Measurements from ENCODE around the gene ENPP1.
A peak's percentile ranks its signal among the peaks of the same experiment; 100 is the strongest.
"Not testable (repeated sequence)": the region's sequence is repeated elsewhere in the genome, so short reads cannot be mapped to it uniquely, and the experiment has no call there.

The ENPP1 gene

DNA sequence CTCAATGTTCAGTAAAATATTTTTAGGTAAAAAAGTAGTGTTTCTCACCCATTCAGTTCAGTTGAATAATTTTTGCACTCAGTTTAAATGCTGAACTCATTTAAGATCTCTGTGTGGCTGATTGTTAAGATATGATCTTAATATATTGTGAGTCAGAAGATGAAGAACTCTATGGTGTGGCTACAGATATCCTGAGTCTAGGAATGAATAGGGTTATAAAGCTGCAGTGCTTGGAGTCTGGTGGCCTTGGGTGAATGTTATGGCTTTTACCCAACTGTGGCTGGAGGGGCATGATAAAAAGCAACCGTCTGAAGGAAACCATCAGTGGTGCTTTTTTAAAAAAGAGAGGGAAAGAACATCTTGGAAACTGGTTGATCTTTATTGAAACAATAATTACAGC lies 77.4 kb downstream of the ENPP1 start:
- no peak for DNase-seq

DNA sequence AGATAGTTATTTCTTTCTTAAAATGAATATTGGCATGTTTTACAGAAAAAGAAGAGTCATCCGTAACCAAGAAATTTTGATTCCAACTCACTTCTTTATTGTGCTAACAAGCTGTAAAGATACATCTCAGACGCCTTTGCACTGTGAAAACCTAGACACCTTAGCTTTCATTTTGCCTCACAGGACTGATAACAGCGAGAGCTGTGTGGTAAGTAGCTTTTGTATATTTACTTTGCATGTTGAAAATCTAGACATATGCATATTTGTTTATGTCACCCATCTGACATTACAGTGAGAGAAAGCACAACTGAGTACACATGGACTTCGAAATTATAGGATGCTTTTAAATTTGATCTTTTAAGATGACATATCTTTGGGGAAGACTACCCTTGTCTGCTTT lies 78.7 kb downstream of the ENPP1 start:
- no peak for DNase-seq

DNA sequence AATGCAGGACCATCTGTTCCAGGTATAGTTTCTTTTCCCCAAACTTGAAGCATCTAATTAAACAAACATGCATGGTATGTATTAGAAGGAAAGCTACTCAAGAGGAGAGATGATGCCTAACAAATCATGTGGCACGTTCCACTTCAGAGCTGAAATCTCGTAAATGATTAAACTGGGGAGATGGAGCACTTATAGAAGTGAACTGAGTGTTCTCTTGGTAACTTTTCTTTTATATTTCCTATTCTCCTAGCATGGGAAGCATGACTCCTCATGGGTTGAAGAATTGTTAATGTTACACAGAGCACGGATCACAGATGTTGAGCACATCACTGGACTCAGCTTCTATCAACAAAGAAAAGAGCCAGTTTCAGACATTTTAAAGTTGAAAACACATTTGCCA lies 82.3 kb downstream of the ENPP1 start:
- no peak for DNase-seq

DNA sequence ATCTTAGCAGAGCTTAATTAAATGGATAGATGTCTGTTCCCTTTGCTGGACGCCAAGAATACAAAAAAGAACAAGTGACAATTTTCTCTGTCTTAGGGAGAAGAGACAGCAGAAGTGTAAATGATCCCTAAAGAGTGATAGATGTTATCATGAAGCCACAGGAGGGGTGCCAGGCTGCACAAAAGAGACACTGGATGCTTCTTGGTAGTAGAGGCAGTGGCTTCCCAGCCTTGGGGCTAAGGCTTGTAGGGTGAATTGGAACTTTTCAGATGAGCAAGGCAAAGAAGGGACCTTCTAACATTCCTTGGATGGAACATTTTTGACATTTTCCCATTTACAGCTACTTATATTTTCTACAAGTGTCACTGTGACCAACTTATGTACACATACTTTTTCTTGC lies 85.4 kb downstream of the ENPP1 start:
- no peak for DNase-seq

DNA sequence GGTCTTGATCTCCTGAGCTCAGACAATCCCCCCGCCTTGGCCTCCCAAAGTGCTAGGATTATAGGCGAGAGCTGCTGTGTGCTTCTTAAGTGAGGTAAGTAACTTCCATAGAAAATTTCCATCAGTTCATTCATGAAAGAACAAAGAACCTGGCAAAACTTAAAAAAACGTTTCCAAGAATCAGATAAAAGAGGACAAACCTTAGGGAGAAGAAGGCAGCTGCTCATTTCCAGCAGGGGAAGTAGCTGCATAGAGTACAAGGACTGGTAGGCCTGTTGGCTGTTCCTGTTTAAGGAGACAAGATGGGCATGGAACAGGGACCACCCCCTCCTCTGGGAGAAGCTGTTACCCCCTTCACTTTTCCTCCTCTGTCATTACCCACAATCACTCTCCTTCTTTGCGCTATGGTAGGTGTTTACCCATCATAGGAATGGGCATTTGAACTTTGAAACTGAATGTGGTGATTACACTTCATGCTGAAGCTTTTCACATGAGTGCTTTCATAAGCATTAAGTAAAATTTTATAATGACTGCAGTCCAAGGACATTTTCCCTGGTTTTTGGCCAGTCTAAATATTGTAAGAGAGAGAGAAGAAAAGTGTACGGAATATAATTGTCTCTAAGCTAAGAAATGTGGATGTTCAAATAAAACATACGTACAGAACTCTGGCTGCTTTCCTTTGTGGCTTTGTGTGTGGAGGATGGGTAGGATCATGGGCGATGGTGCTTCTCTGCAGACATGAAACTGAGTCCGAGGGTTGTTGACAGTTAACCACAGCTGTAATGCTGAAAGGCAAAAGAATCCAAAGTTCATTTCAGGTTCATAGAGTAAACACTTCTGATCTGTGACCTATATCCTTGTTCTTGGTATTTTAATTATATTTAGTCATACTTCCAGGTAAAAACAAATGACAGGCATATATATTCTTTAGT lies 86.9 kb downstream of the ENPP1 start:
- DNase-seq, result no peak

DNA sequence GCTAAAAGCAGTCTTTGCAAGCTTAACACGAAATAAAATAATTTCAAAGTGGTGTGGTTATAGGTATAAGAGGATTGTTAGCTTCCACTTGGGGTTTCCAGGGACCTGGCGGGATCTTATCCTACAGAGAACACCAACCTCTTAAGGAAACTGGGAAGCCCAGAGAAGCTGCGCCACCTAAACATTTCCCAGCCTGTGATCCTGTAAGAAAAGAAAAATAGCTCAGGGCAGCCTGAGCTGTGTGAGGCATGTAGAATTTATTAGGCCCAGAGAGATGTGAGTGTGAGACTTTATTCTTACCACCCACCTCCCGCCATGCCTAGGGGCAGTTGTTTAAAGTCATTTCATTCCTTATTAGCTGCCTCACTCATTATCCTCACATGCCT lies 89.2 kb downstream of the ENPP1 start:
- DNase-seq, result no peak

DNA sequence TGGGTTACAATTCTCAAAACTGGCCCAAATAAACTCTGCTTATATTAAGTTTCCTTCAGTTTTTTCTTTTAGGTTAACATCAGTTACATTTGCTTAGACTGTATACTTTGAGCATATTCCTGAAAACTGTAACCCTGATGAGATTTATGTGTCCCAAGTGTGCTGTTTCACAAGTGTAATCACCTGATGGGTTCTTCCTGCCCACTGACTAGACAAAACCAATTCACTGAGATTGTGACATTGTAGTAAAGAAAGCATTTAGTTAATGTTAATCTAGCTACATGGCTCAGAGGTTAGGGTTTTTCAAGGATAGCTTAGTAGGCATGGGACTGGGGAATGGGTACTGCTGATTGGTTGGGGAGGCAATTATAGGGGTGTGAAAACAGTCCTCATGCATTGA lies 89.8 kb downstream of the ENPP1 start:
- DNase-seq, result no peak

DNA sequence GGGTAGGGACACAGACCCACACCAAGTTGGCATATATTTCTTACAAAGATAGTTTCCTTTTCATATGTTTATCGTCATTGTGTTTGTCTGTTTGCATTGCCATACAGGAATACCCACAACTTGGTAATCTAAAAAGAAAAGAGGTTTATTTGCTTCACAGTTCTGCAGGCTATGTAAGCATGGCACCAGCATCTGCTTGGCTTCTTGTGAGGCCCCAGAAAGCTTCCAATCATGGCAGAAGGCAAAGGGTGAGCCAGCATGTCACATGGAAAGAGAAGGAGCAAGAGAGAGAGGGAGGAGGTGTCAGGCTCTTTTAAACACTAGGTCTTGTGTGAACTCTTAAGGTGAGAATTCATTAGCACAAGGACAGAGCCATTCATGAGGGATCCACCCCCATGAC lies 90.9 kb downstream of the ENPP1 start:
- no peak for DNase-seq

DNA sequence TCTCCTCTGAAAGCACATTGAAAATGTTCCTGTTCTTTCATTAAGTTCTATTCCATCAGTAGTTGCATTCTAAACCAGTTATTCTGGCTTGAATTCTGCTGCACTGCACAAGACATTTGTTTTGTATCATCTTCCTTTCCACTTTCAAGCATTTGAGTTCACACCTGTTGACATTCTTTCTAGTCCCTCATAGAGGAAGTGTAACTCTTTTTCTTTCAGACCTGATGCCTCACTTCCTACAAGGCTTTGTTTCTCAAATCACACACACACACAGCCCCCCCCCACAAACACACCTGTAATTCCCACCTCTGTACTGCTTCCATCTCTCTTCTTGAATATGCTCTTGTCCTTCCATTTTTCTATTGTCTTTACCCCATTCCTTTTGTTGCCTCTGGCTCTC lies 92.4 kb downstream of the ENPP1 start:
- no peak for DNase-seq

DNA sequence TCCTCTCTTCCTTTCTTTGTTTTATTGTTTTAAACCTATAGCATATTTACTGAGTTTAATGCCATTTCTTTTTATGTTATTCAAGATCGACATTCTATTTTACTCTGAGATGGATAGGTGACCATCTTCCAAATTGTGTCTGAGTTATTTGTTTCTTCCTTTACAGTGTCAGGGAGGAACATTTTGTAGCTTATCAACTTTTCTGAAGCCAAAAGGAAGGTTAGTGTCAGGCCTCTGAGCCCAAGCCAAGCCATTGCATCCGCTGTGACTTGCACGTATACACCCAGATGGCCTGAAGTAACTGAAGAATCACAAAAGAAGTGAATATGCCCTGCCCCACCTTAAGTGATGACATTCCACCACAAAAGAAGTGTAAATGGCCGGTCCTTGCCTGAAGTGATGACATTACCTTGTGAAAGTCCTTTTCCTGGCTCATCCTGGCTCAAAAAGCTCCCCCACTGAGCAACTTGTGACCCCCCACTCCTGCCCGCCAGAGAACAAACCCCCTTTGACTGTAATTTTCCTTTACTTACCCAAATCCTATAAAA lies 93.6 kb downstream of the ENPP1 start:
- not testable (repeated sequence) for DNase-seq

DNA sequence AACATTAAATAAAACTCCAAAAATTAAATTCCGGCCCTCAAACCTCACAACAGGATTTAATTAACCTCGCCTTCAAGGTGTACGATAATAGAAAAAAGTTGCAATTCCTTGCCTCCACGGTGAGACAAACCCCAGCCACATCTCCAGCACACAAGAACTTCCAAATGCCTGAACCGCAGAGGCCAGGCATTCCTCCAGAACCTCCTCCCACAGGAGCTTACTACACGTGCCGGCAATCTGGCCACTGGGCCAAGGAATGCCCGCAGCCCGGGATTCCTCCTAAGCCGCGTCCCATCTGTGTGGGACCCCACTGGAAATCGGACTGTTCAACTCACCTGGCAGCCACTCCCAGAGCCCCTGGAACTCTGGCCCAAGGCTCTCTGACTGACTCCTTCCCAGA lies 95.9 kb downstream of the ENPP1 start:
- not testable (repeated sequence) for DNase-seq

DNA sequence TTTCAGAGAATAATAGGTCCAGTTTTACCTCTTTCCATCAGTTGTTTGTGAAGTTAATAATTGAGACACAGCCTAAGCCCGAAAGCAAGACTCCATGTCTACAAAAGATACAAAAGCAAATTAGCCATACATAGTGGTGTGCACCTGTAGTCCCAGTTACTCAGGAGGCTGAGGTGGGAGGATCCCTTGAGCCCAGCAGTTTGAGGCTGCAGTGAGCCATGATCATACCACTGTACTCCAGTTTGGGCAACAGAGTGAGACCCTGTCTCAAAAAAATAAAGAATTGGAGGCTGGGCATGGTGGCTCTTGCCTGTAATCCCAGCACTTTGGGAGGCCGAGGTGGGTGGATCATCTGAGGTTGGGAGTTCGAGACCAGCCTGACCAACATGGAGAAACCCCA lies 101.0 kb downstream of the ENPP1 start:
- not testable (repeated sequence) for DNase-seq

DNA sequence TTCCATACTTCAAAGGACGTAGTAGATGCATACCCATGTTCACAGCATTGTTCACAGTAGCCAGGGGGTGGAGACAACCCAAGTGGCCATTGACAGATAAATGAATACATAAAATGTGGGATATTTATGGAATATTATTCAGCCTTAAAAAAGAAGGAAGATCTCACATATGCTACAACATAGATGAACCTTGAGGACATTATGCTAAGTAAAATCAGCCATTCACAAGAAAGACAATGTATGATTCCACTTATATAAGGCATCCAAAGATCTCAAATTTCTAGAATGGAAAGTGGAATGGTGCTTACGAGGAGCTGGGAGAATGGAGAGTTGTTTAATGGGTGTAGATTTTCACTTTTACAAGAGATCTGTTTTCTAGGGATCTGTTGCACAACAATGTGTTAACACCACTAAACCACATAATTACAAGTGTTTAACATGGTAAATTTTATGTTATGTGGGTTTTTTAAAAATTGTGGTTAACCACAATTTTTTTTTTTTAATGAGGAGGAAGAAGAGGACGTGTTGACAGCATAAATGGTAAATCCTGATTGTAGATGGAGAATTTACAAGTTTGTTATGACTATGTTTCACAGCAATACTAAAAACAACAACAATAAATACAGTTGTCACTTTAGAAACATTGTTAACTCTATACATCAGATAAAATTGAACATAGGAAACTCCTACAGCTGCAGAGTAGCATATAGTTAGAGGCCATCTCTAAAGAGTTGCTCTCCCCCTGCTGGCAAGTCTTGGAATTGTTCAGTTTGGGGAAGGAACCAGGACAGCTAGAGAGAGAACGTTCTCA lies 101.8 kb downstream of the ENPP1 start:
- peak; percentile 65 for DNase-seq

DNA sequence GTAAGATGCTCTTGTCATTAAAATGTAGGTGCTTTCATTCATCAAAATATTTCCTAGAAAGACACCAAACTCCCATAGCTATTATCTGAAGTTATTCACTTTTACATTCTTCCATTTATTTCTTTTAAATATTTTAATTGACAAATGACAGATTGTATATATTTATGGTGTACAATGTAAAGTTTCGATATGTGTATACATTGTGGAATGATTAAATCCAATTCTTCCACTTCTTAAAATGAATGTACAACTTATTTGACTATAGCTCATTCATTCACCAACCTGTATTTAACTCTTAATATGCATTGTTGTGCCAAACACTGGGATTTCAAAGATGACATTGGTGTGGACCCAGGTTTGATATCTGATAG lies 102.4 kb downstream of the ENPP1 start:
- no peak for DNase-seq

DNA sequence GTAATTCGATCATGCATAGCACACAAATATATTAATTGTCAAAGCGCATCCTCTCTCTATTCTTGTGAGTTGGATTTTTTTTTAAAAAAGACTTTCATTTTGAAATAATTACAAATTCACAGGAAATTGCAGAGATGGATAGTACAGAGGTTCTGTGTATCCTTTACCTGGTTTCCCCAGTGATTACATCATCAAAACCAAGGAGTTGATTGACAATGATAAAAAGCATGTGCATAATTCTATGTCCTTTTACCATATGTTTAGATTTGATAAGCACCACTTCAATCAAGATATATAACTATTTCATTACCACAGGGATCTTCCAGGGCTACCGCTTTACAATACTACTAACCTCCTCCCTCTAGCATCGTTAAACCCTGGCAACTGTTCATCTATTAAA lies 103.1 kb downstream of the ENPP1 start:
- DNase-seq, result no peak

DNA sequence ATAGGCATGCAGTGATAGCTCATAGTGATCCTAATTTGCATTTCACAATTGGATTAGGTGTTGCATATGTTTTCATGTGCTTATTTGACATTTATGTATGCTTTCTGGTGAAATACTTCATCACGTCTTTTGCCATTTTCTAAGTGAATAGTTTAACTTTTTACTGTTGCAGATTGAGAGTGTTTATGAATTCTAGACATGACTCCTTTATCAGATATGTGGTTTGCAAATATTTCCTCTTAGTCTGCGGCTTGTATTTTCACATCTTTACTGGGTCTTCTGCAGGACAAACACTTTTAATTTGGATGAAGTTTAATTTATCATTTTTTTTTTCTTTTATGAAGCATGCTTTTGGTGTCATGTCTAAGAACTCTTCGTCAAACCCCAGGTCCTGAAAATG lies 104.1 kb downstream of the ENPP1 start:
- no peak for DNase-seq

DNA sequence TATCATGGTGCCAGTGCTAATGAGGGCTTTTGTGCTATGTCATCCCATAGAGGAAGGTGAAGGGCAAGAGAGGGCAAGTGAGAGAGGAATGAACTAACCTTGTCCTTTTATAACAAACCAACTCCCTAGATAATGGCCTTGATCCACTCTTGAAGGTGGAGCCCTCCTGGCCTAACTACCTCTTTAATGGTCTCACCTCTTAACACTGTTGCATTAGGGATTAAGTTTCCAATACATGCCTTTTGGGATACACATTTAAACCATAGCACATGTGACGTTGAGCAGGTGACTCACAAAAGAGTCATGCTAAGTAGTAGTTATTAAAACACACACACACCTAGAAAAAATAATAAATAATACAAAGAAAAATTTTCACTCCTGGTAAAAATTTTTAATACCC lies 106.4 kb downstream of the ENPP1 start:
- no peak for DNase-seq

DNA sequence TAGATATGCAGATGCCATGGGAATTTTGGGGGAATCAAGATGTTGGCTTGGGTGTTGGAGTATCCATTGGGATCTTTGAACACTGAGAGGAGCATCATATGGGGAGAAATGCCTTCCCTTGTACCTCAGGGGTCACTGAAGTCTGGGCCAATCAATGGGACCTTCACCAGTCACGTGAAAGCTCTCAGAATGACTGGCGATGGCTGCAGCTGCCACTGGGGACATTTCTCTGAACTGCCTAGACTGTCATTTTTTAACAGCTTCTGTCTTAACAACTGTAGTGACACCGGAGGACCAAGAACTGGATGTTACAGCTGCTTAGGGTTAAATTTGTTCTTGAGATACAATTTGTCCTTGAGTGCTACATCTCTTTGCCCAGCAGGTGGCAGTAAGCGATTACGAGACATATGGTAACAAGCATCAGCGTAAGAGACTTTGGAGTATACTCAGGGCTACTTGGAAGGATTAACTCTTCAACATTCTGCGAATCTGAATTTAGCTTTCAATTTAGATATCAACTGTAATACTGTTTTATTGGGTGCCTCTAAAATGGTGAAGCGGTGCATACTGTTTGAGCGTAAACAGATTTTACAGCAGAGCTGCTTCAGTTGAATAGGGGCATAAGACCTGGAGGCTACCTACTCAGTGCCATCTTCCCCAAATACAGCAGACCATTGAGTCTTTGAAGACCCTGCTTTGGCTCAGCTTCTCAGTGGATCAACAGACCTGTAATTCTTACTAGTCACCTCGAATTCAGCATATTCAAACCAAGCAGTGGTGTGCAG lies 107.3 kb downstream of the ENPP1 start:
- DNase-seq, result peak; percentile 36

DNA sequence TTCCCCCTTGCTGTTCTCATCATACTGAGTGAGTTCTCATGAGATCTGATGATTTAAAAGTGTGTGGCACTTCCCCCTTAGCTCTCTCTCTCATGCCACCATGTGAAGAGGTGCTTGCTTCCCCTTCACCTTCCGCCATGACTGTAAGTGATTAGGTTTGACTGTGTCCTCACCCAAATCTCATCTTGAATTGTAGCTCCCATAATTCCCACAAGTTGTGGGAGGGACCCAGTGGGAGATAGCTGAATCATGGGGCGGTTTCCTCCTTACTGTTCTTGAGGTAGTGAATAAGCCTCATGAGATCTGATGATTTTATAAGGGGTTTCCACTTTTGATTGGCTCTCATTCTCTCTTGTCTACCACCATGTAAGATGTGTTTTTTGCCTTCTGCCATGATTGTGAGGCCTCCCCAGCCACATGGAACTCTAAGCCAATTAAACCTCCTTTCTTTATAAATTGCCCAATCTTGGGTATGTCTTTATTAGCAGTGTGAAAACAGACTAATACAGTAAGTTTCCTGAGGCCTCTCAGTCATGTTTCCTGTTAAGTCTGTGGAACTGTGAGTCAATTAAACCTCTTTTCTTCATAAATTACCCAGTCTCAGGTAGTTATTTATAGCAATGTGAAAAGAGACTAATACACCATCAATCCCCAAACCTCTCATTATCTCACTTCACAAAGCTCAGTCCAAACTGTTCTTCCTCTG lies 108.4 kb downstream of the ENPP1 start:
- not testable (repeated sequence) for DNase-seq

DNA sequence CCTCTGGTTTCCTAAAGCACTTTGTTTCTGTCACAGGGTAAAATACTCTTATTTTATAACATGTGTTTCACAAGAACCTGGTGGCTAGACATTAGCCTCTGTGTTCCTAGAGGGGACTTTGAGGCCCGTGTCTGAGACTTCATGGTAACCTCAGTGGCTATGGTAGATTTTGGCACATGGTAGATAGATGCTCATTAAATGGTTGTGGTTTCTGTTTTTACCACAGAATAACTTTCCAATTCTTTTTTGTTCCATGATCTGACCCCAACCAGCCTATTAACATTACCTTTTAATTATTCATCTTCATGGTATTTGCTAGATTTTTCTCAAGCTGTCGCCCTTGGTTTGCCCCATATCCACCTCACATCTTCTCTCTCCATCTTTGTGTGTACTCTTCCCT lies 109.0 kb downstream of the ENPP1 start:
- DNase-seq, result no peak

DNA sequence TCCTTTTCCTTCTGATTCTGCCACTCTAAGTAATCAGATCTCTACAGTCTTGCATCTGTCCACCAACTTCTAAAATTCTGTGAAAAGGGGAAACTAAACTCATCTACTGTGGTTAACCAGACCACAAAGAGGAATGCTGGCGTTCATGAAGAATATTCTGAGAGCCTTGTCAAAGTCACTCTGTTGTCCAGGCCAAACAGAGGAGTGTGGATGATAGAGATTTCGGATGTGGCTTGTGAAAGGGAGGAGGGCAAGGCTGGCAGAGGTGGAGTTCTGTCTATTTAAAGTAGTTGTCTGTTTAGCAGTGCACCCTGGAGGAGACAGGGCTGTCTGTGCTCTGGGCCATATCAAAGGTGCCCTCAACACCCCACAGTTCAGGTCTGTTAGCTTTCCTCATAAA lies 109.5 kb downstream of the ENPP1 start:
- DNase-seq, result no peak

Data from activated CD4-positive, CD25-positive, alpha-beta regulatory T cell treated with anti-CD3 and anti-CD28 coated beads, Interleukin-2, amount 50 U/mL, for 72 hours (primary cell).